ENCODE results near the gene CPLX3. TPM values are rescaled to one million over a fixed set of nuclear protein-coding genes. Genes with fewer than 3 reads are reported as not detected.

Gene CPLX3
- total RNA-seq, 1 experiment from 2014 or later, result not detected

DNA sequence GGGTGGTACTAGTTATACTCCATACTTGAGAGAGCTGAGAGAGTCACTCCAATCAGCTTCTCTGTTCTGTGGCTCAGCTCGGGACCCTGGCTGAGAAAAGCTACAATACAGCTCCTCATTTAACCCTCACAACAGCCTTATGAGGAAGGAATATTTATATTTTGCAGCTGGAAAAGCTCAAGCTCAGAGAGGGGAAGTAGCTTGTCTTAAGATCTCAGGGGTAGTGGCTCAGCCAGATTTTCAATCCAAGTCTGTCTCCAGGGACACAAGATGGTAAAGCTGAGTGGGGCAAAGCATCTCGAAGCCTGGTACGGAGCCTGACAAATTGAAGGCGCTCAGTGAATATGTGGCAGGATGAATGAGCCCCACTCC is 31.9 kb downstream of the CPLX3 start:
- Histone ChIP-seq H3K18ac (ENCODE audit: insufficient read length, low read depth, low read length) (no peak overlapping the region), H4K5ac (ENCODE audit: insufficient read length, low read depth, low read length) (no peak overlapping the region), H3K23ac (ENCODE audit: insufficient read length, low read depth, low read length) (no peak overlapping the region), H4K8ac (replicated peaks; ENCODE audit: insufficient read length, low read depth, low read length) (no peak overlapping the region), H3K4ac (ENCODE audit: low read depth, low read length) (no peak overlapping the region), H3K27ac (ENCODE audit: insufficient read length, low read depth, low read length) (no peak overlapping the region), H3K14ac (ENCODE audit: insufficient read depth, low read length) (no peak overlapping the region), H3K4me2 (ENCODE audit: insufficient read depth, insufficient read length, low read length) (no peak overlapping the region), H3K9me3 (ENCODE audit: control insufficient read depth, low read depth, low read length) (no peaks in the 10 kb centered on the region), H2BK15ac (ENCODE audit: low read depth, low read length) (no peak overlapping the region), H3K9ac (ENCODE audit: extremely low read depth, insufficient read length, low read length) (no peak overlapping the region), H4K91ac (ENCODE audit: insufficient read length, low read depth, low read length) (no peak overlapping the region), H4K20me1 (ENCODE audit: control insufficient read depth, insufficient read depth, insufficient read length) (no peaks in the 10 kb centered on the region), H3K56ac (ENCODE audit: insufficient read length, low read depth, low read length) (no peak overlapping the region), H2AK5ac (ENCODE audit: insufficient read length, low read length) (no peak overlapping the region), H3K27me3 (ENCODE audit: insufficient read depth, low read length) (no peaks in the 10 kb centered on the region), H3K23me2 (ENCODE audit: insufficient read length, low read depth, low read length, poor library complexity, severe bottlenecking) (no peaks in the 10 kb centered on the region), H2BK20ac (ENCODE audit: low read depth, low read length, poor library complexity, severe bottlenecking) (no peak overlapping the region), H2BK120ac (ENCODE audit: low read depth, low read length, poor library complexity, severe bottlenecking) (no peak overlapping the region), H3K79me1 (ENCODE audit: insufficient read depth, low read depth, low read length, poor library complexity, severe bottlenecking) (no peaks in the 10 kb centered on the region), H2BK5ac (ENCODE audit: insufficient read length, low read length) (no peak overlapping the region), H3T11ph (ENCODE audit: low read length) (no peak overlapping the region), H3K4me1 (ENCODE audit: insufficient read depth, low read length) (no peaks in the 10 kb centered on the region), H2AFZ (ENCODE audit: low read length) (no peak overlapping the region), H3K79me2 (ENCODE audit: insufficient read depth, low read length) (peaks cover 4% of the 10 kb centered on the region; the same call in 1 of the 2 replicates), H2BK12ac (ENCODE audit: insufficient read length, low read depth, low read length) (no peak overlapping the region)
- H3K36me3 Mint-ChIP-seq (ENCODE audit: insufficient read depth in 1 of 3, low read depth in 3 of 3), result peaks cover 2 to 4% (median 3%) of the 10 kb centered on the region in 3 experiments; a peak in 5 of 7 replicates
- no CpG with 5 or more reads among the region's 4 CpGs for WGBS (ENCODE audit: extremely low coverage, insufficient read length, low lambda C conversion rate)
- H3K9me3 Mint-ChIP-seq, result no peaks in the 10 kb centered on the region
- peaks cover 0 to 6% of the 10 kb centered on the region in 2 experiments; a peak in 3 of 4 replicates for H3K4me1 Mint-ChIP-seq
- H3K27me3 Mint-ChIP-seq (ENCODE audit: low read depth), result no peaks in the 10 kb centered on the region
- TF ChIP-seq, protein P1, sequence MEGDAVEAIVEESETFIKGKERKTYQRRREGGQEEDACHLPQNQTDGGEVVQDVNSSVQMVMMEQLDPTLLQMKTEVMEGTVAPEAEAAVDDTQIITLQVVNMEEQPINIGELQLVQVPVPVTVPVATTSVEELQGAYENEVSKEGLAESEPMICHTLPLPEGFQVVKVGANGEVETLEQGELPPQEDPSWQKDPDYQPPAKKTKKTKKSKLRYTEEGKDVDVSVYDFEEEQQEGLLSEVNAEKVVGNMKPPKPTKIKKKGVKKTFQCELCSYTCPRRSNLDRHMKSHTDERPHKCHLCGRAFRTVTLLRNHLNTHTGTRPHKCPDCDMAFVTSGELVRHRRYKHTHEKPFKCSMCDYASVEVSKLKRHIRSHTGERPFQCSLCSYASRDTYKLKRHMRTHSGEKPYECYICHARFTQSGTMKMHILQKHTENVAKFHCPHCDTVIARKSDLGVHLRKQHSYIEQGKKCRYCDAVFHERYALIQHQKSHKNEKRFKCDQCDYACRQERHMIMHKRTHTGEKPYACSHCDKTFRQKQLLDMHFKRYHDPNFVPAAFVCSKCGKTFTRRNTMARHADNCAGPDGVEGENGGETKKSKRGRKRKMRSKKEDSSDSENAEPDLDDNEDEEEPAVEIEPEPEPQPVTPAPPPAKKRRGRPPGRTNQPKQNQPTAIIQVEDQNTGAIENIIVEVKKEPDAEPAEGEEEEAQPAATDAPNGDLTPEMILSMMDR (conservative IDR thresholded peaks at IDR 0.05), result no peak
- no peak for DNase-seq
- no peak overlapping the region for H3K4me3 Mint-ChIP-seq
- H3K27ac Mint-ChIP-seq, result peak overlapping the region in 2 of 3 experiments; percentile 35 to 39; a peak in 2 of 7 replicates

Data from H9 (cell line).